Activated naive CD8-positive, alpha-beta T cell treated with anti-CD3 and anti-CD28 coated beads for 36 hours (primary cell): Measurements from ENCODE around the gene GK. TPM values are rescaled to one million over a fixed set of nuclear protein-coding genes. Genes with fewer than 3 reads are reported as not detected.
A peak's percentile ranks its signal among the peaks of the same experiment; 100 is the strongest.
"Not testable (repeated sequence)": the region's sequence is repeated elsewhere in the genome, so short reads cannot be mapped to it uniquely, and the experiment has no call there.

Source experiments
- DNase-seq: peaks from one replicate; pipeline ENCODE4 v3.0.0; 2021
- H3K27ac Mint-ChIP-seq: one replicate; pipeline ENCODE4 v1.8.0; 2022; ENCODE audit warnings: mild to moderate bottlenecking, moderate library complexity, mixed read lengths
- H3K27me3 Mint-ChIP-seq: one replicate; pipeline ENCODE4 v1.8.0; 2022; ENCODE audit warnings: mild to moderate bottlenecking, mixed read lengths
- H3K36me3 Mint-ChIP-seq: one replicate; pipeline ENCODE4 v1.8.0; 2021; ENCODE audit warnings: mild to moderate bottlenecking, mixed read lengths
- H3K4me1 Mint-ChIP-seq: one replicate; pipeline ENCODE4 v1.8.0; 2021; ENCODE audit warnings: mixed read lengths
- H3K4me3 Mint-ChIP-seq: one replicate; pipeline ENCODE4 v1.8.0; 2022; ENCODE audit warnings: mild to moderate bottlenecking, moderate library complexity, mixed read lengths
- H3K9me3 Mint-ChIP-seq: one replicate; pipeline ENCODE4 v1.8.0; 2022; ENCODE audit warnings: mixed read lengths
- total RNA-seq, 2 experiments: library from RNA; stranded (reverse); gene quantifications; one replicate each; pipeline ENCODE4 v1.2.3, GENCODE V29; 2021

GK gene
- total RNA-seq, result 10 to 100 TPM; 30.4 to 32.4 TPM

- Mint-ChIP-seq H3K9me3 (no peaks in the 10 kb centered on the region), H3K4me3 (peak within 1 kb of the TSS; percentile 90), H3K27me3 (no peaks in the 10 kb centered on the region), H3K4me1 (peaks cover 36% of the 10 kb centered on the region), H3K27ac (peak within 1 kb of the TSS; percentile 94), H3K36me3 (peaks cover 14% of the 10 kb centered on the region)
- no peak for DNase-seq
Measured at GRCh38 chrX:30653415-30654131, at the start of gene GK. GK (plus strand) TSS chrX:30653423; CDS start chrX:30653538, 115 bp downstream.

GRCh38 chrX:30607155-30607554 is 46.1 kb upstream of the GK start:
- H3K27ac Mint-ChIP-seq, result no peak overlapping the region
- no peak overlapping the region for H3K4me3 Mint-ChIP-seq
- no peaks in the 10 kb centered on the region for H3K36me3 Mint-ChIP-seq
- DNase-seq, result no peak
- no peaks in the 10 kb centered on the region for H3K9me3 Mint-ChIP-seq
- H3K4me1 Mint-ChIP-seq, result peaks cover 1% of the 10 kb centered on the region
- H3K27me3 Mint-ChIP-seq, result no peaks in the 10 kb centered on the region

- Mint-ChIP-seq H3K4me3 (no peak overlapping the region), H3K27me3 (no peaks in the 10 kb centered on the region), H3K36me3 (no peaks in the 10 kb centered on the region), H3K4me1 (peaks cover 1% of the 10 kb centered on the region), H3K9me3 (no peaks in the 10 kb centered on the region), H3K27ac (no peak overlapping the region)
- DNase-seq, result no peak
Measured at GRCh38 chrX:30610026-30610425, 43.2 kb upstream of the GK start.

- Mint-ChIP-seq H3K4me1 (peaks cover 1% of the 10 kb centered on the region), H3K27ac (no peak overlapping the region), H3K4me3 (no peak overlapping the region), H3K36me3 (no peaks in the 10 kb centered on the region), H3K9me3 (peaks cover 4% of the 10 kb centered on the region), H3K27me3 (no peaks in the 10 kb centered on the region)
- DNase-seq, result no peak
Measured at GRCh38 chrX:30612250-30612655, 41.0 kb upstream of the GK start.

- Mint-ChIP-seq H3K4me3 (no peak overlapping the region), H3K36me3 (no peaks in the 10 kb centered on the region), H3K27me3 (peaks cover 4% of the 10 kb centered on the region), H3K27ac (no peak overlapping the region), H3K9me3 (peaks cover 4% of the 10 kb centered on the region), H3K4me1 (peaks cover 1% of the 10 kb centered on the region)
- DNase-seq, result no peak
Measured at GRCh38 chrX:30613721-30614120, 39.5 kb upstream of the GK start.

- Mint-ChIP-seq H3K9me3 (peaks cover 4% of the 10 kb centered on the region), H3K4me3 (no peak overlapping the region), H3K27ac (no peak overlapping the region), H3K4me1 (no peaks in the 10 kb centered on the region), H3K27me3 (peaks cover 4% of the 10 kb centered on the region), H3K36me3 (no peaks in the 10 kb centered on the region)
- no peak for DNase-seq
Measured at GRCh38 chrX:30615229-30615628, 38.0 kb upstream of the GK start.

- H3K27me3 Mint-ChIP-seq, result peaks cover 4% of the 10 kb centered on the region
- no peak overlapping the region for H3K27ac Mint-ChIP-seq
Measured at GRCh38 chrX:30618160-30618765, 35.0 kb upstream of the GK start.

GRCh38 chrX:30620125-30620524 is 33.1 kb upstream of the GK start:
- DNase-seq, result no peak
- Mint-ChIP-seq H3K27ac (no peak overlapping the region), H3K9me3 (peaks cover 7% of the 10 kb centered on the region), H3K4me3 (no peak overlapping the region), H3K4me1 (no peaks in the 10 kb centered on the region), H3K27me3 (peaks cover 4% of the 10 kb centered on the region), H3K36me3 (no peaks in the 10 kb centered on the region)

More at GRCh38 chrX:30618160-30618765, 35.0 kb upstream of the GK start:
- Mint-ChIP-seq H3K36me3 (no peaks in the 10 kb centered on the region), H3K9me3 (peaks cover 7% of the 10 kb centered on the region), H3K4me3 (no peak overlapping the region), H3K4me1 (no peaks in the 10 kb centered on the region)
- no peak for DNase-seq

- no peak overlapping the region for H3K27ac Mint-ChIP-seq
- peaks cover 7% of the 10 kb centered on the region for H3K9me3 Mint-ChIP-seq
- H3K4me1 Mint-ChIP-seq, result no peaks in the 10 kb centered on the region
- H3K27me3 Mint-ChIP-seq, result peaks cover 4% of the 10 kb centered on the region
- no peak for DNase-seq
- no peaks in the 10 kb centered on the region for H3K36me3 Mint-ChIP-seq
- no peak overlapping the region for H3K4me3 Mint-ChIP-seq
Measured at GRCh38 chrX:30620980-30621618, 32.1 kb upstream of the GK start.

GRCh38 chrX:30622361-30622760 is 30.9 kb upstream of the GK start:
- no peak for DNase-seq
- Mint-ChIP-seq H3K27me3 (peaks cover 4% of the 10 kb centered on the region), H3K27ac (no peak overlapping the region), H3K4me1 (no peaks in the 10 kb centered on the region), H3K36me3 (no peaks in the 10 kb centered on the region), H3K4me3 (no peak overlapping the region), H3K9me3 (peaks cover 3% of the 10 kb centered on the region)

- H3K4me3 Mint-ChIP-seq, result no peak overlapping the region
- H3K36me3 Mint-ChIP-seq, result no peaks in the 10 kb centered on the region
- no peak overlapping the region for H3K27ac Mint-ChIP-seq
- peaks cover 3% of the 10 kb centered on the region for H3K9me3 Mint-ChIP-seq
- no peaks in the 10 kb centered on the region for H3K4me1 Mint-ChIP-seq
- DNase-seq, result no peak
- H3K27me3 Mint-ChIP-seq, result no peaks in the 10 kb centered on the region
Measured at GRCh38 chrX:30626402-30626801, 26.8 kb upstream of the GK start.

GRCh38 chrX:30627818-30628652 is 25.2 kb upstream of the GK start:
- no peak overlapping the region for H3K4me3 Mint-ChIP-seq
- no peaks in the 10 kb centered on the region for H3K27me3 Mint-ChIP-seq
- no peak overlapping the region for H3K27ac Mint-ChIP-seq
- H3K9me3 Mint-ChIP-seq, result no peaks in the 10 kb centered on the region
- H3K4me1 Mint-ChIP-seq, result no peaks in the 10 kb centered on the region
- DNase-seq, result no peak
- H3K36me3 Mint-ChIP-seq, result no peaks in the 10 kb centered on the region

- not testable (repeated sequence) for DNase-seq, H3K4me3 Mint-ChIP-seq, H3K27ac Mint-ChIP-seq
Measured at GRCh38 chrX:30634070-30634469, 19.2 kb upstream of the GK start.

GRCh38 chrX:30635630-30636029 is 17.6 kb upstream of the GK start:
- Mint-ChIP-seq H3K36me3 (peaks cover 2% of the 10 kb centered on the region), H3K27ac (no peak overlapping the region), H3K27me3 (no peaks in the 10 kb centered on the region), H3K9me3 (no peaks in the 10 kb centered on the region), H3K4me3 (no peak overlapping the region), H3K4me1 (no peaks in the 10 kb centered on the region)
- DNase-seq, result no peak

More at GRCh38 chrX:30634070-30634469, 19.2 kb upstream of the GK start:
- not testable (repeated sequence) for H3K27me3 Mint-ChIP-seq, H3K9me3 Mint-ChIP-seq, H3K4me1 Mint-ChIP-seq, H3K36me3 Mint-ChIP-seq
